ENCODE results near the gene DOK5. TPM values are rescaled to one million over a fixed set of nuclear protein-coding genes. Genes with fewer than 3 reads are reported as not detected.
"Not testable (repeated sequence)": the region's sequence is repeated elsewhere in the genome, so short reads cannot be mapped to it uniquely, and the experiment has no call there.

The DOK5 gene
- total RNA-seq (15.9 TPM), polyA plus RNA-seq (ENCODE audit: insufficient read depth in 1 of 8, insufficient read length in 8 of 8, low replicate concordance in 1 of 8) (10 to 100 TPM; 18.7 to 33.3 (median 21.8) TPM)
- long read RNA-seq, donor 1, partial matches to known transcripts = 0 of 2 reads
- long read RNA-seq, donor 1, other reads (novel, unspliced or antisense) = 0 of 2 reads
- long read RNA-seq, donor 2, partial matches to known transcripts = 0 of 1 reads
- long read RNA-seq, donor 2, other reads (novel, unspliced or antisense) = 0 of 1 reads
- long read RNA-seq, donor 3, transcript DOK5-201 (8 exons, 1,963 nt) = major isoform, 15 of 16 reads
- long read RNA-seq, donor 3, partial matches to known transcripts = 0 of 16 reads
- long read RNA-seq, donor 3, other reads (novel, unspliced or antisense) = 0 of 16 reads
- long read RNA-seq, donor 4, transcript DOK5-201 (8 exons, 1,963 nt) = major isoform, 6 of 6 reads
- long read RNA-seq, donor 4, partial matches to known transcripts = 0 of 6 reads
- long read RNA-seq, donor 4, other reads (novel, unspliced or antisense) = 0 of 6 reads
- long read RNA-seq, donor 5, transcript DOK5-201 (8 exons, 1,963 nt) = major isoform, 15 of 16 reads
- long read RNA-seq, donor 5, partial matches to known transcripts = 0 of 16 reads
- long read RNA-seq, donor 5, other reads (novel, unspliced or antisense) = 0 of 16 reads
- long read RNA-seq, donor 6, transcript DOK5-201 (8 exons, 1,963 nt) = major isoform, 17 of 28 reads
- long read RNA-seq, donor 6, partial matches to known transcripts = 11 of 28 reads
- long read RNA-seq, donor 6, other reads (novel, unspliced or antisense) = 0 of 28 reads
- long read RNA-seq, donor 7, transcript DOK5-201 (8 exons, 1,963 nt) = major isoform, 9 of 9 reads
- long read RNA-seq, donor 7, partial matches to known transcripts = 0 of 9 reads
- long read RNA-seq, donor 7, other reads (novel, unspliced or antisense) = 0 of 9 reads
- long read RNA-seq, donor 8, transcript DOK5-201 (8 exons, 1,963 nt) = major isoform, 10 of 19 reads
- long read RNA-seq, donor 8, partial matches to known transcripts = 9 of 19 reads
- long read RNA-seq, donor 8, other reads (novel, unspliced or antisense) = 0 of 19 reads
- long read RNA-seq, donor 9, transcript DOK5-201 (8 exons, 1,963 nt) = major isoform, 6 of 6 reads
- long read RNA-seq, donor 9, partial matches to known transcripts = 0 of 6 reads
- long read RNA-seq, donor 9, other reads (novel, unspliced or antisense) = 0 of 6 reads
- long read RNA-seq, donor 10, transcript DOK5-201 (8 exons, 1,963 nt) = major isoform, 9 of 9 reads
- long read RNA-seq, donor 10, partial matches to known transcripts = 0 of 9 reads
- long read RNA-seq, donor 10, other reads (novel, unspliced or antisense) = 0 of 9 reads
- long read RNA-seq, donor 11, transcript DOK5-201 (8 exons, 1,963 nt) = major isoform, 6 of 6 reads
- long read RNA-seq, donor 11, partial matches to known transcripts = 0 of 6 reads
- long read RNA-seq, donor 11, other reads (novel, unspliced or antisense) = 0 of 6 reads

DNA sequence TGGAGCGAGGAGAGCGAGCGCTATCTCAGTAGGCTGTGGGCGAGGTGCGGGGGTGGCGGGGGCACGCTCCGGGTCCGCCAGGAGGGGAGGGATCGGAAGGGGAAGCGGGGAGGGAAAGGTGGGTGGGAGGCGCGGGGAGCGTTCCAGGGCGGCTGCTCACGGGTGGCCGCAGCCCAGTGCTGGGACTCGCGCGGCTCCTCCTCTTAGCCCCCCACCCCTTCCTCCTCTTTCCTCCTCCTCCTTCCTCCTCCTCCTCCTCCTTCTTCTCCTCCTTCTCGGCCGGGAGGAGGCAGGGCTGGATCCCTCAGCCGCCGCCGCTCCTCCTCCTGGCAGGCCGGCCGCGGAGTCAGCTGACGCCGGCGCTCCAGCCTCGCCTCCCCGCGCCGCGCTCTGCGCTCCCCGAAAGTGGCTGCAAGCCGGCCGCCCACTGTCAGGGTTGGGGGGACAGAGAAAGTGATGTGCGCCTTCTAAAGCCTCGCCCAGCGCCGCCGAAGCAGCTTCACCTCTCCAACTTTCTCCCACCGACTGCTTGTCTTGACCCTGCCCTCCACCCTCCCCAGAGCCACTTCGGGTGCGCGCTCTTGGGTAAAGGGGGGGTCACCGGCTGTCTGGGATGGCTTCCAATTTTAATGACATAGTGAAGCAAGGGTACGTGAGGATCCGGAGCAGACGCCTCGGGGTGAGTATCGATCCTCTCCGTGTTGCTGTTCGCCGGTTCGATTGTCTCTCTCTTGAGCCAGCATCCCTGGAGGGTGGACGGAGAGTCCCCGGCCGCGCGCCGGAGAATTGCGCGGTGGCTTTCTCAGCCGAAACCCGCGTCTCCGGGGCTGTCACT is at the start of gene DOK5:
Gene DOK5 (plus strand): TSS at position 260 of the 835 bp plus-strand sequence. CDS start 354 bp downstream, at position 614.
- Histone ChIP-seq H3K27me3 (ENCODE audit: control insufficient read depth, insufficient read depth, low read length) (peaks cover 15% of the 10 kb centered on the region), H3K4me1 (ENCODE audit: control insufficient read depth, insufficient read depth, low read length) (peaks cover 9% of the 10 kb centered on the region), H3K27ac (ENCODE audit: low read length) (peak within 1 kb of the TSS; percentile 75), H3K4me3 (ENCODE audit: low read length) (peak within 1 kb of the TSS; percentile 81), H3K36me3 (ENCODE audit: control insufficient read depth, insufficient read depth, low read length) (no peaks in the 10 kb centered on the region), H3K9me3 (replicated peaks; ENCODE audit: control insufficient read depth, low read depth, low read length) (no peaks in the 10 kb centered on the region)
- peak; percentile 92 for DNase-seq
- 0% methylated on average over 27 of the region's 71 CpGs for WGBS (ENCODE audit: insufficient coverage)

DNA sequence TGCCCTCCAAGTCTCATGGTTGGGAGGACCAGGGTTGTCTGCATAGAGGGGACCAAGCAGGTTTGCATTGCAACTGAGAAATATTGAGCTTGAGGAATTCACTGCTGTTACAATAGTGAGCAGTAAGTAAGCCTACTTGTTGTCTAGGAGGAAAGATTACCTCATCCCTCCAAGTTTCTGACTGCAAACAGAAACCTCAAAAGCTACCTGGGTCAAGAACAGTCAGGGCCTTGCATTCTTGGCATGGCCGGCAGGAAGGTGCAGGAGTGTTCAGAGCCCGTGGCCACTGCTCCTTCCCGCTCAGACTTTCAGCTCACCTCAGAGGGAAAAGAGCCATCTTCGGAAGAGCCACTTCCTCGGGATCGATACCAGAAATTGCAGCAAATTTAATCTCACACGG is 46.0 kb upstream of the DOK5 start:
- Histone ChIP-seq H3K27ac (ENCODE audit: low read length) (no peak overlapping the region), H3K9me3 (replicated peaks; ENCODE audit: control insufficient read depth, low read depth, low read length) (peaks cover 9% of the 10 kb centered on the region), H3K4me3 (ENCODE audit: low read length) (no peak overlapping the region), H3K27me3 (ENCODE audit: control insufficient read depth, insufficient read depth, low read length) (no peaks in the 10 kb centered on the region), H3K4me1 (ENCODE audit: control insufficient read depth, insufficient read depth, low read length) (peaks cover 6% of the 10 kb centered on the region), H3K36me3 (ENCODE audit: control insufficient read depth, insufficient read depth, low read length) (no peaks in the 10 kb centered on the region)
- 79% methylated on average over 3 of the region's 7 CpGs for WGBS (ENCODE audit: insufficient coverage)
- no peak for DNase-seq

DNA sequence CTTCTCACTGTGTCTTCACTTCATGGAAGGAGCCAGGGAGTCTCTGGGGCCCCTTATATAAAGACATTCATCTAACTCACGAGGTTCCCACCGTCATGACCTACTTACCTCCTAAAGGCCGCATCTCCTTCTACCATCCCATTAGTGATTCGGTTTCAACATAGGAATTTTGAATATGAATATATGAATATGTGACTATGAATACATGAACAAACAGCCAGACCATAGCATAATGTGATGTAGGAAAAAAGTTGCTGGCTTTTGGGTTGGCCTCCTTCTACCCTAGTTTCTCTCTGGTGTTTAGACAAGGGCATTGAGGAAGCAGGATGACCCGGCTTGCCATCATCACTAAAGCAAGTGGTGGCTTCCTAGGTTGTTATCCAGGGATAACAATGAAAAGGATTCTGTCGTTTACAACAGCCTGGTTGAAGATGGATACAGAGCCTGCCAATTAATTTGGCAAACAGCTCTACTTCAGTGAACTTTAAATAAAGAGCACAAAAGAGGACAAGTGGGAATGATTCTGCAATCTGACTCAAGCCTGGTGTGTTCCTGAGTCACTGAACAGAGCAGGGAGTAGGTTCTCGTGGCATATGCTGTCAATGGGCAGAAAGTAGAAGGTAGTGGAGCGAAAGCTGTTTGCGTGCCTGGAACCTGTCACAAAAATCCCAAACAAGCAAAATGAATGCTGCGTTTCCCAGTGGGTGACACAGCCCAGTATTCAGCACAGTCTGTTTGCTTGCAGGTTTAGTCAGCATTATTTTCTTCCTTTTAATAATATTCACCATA is 44.0 kb upstream of the DOK5 start:
- H3K27ac ChIP-seq (ENCODE audit: low read length) = no peak overlapping the region
- 90% methylated on average over 2 of the region's 10 CpGs for WGBS (ENCODE audit: insufficient coverage)
- H3K27me3 ChIP-seq (ENCODE audit: control insufficient read depth, insufficient read depth, low read length) = no peaks in the 10 kb centered on the region
- H3K4me3 ChIP-seq (ENCODE audit: low read length) = no peak overlapping the region
- H3K36me3 ChIP-seq (ENCODE audit: control insufficient read depth, insufficient read depth, low read length) = no peaks in the 10 kb centered on the region
- peaks cover 6% of the 10 kb centered on the region for H3K4me1 ChIP-seq (ENCODE audit: control insufficient read depth, insufficient read depth, low read length)
- no peaks in the 10 kb centered on the region for H3K9me3 ChIP-seq (replicated peaks; ENCODE audit: control insufficient read depth, low read depth, low read length)
- no peak for DNase-seq

DNA sequence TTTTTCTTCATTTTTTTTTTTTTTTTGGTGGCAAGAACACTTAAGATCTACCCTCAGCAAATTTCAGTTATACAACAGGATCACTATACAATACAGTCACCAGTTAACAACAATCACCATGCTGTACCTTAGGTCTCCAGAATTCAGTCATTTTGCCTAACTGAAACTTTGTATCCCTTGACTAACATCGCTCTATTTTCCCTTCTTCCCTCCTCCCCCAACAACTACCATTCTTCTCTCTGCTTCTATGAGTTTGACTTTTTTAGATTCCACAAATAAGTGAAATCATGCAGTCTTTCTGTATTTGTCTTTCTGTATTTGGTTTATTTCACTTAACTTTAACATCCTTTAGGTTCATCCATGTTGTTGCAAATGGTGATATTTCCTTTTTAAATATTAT is 42.4 kb upstream of the DOK5 start:
- no peaks in the 10 kb centered on the region for H3K9me3 ChIP-seq (replicated peaks; ENCODE audit: control insufficient read depth, low read depth, low read length)
- WGBS (ENCODE audit: insufficient coverage) = no CpG with 5 or more reads among the region's 1 CpG
- H3K4me3 ChIP-seq (ENCODE audit: low read length) = no peak overlapping the region
- no peaks in the 10 kb centered on the region for H3K36me3 ChIP-seq (ENCODE audit: control insufficient read depth, insufficient read depth, low read length)
- H3K27ac ChIP-seq (ENCODE audit: low read length) = no peak overlapping the region
- no peaks in the 10 kb centered on the region for H3K27me3 ChIP-seq (ENCODE audit: control insufficient read depth, insufficient read depth, low read length)
- no peak for DNase-seq
- peaks cover 6% of the 10 kb centered on the region for H3K4me1 ChIP-seq (ENCODE audit: control insufficient read depth, insufficient read depth, low read length)

DNA sequence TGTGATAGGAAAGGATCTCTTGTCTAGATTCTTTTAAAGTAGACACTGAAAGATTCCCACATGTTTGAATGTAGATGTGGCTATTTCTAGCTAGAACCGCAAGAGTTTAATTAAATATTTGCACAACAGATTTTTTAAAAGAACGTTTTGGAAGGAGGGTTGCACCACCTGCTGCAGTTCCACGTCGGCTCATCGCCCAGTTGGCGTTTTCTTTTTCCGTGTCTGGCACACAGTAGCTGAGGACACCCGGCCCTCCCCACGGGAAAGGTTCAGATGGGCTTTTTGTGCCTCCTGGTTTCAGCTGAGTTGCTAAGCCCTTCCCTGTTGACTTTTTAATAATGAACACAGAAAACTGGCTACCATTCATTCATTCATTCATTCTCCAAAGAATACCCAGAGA is 41.8 kb upstream of the DOK5 start:
- no peaks in the 10 kb centered on the region for H3K9me3 ChIP-seq (replicated peaks; ENCODE audit: control insufficient read depth, low read depth, low read length)
- H3K27ac ChIP-seq (ENCODE audit: low read length) = no peak overlapping the region
- no peaks in the 10 kb centered on the region for H3K27me3 ChIP-seq (ENCODE audit: control insufficient read depth, insufficient read depth, low read length)
- 81% methylated on average over 9 of the region's 9 CpGs for WGBS (ENCODE audit: insufficient coverage)
- H3K4me3 ChIP-seq (ENCODE audit: low read length) = no peak overlapping the region
- DNase-seq = peak; percentile 66
- no peaks in the 10 kb centered on the region for H3K36me3 ChIP-seq (ENCODE audit: control insufficient read depth, insufficient read depth, low read length)
- H3K4me1 ChIP-seq (ENCODE audit: control insufficient read depth, insufficient read depth, low read length) = peaks cover 6% of the 10 kb centered on the region

DNA sequence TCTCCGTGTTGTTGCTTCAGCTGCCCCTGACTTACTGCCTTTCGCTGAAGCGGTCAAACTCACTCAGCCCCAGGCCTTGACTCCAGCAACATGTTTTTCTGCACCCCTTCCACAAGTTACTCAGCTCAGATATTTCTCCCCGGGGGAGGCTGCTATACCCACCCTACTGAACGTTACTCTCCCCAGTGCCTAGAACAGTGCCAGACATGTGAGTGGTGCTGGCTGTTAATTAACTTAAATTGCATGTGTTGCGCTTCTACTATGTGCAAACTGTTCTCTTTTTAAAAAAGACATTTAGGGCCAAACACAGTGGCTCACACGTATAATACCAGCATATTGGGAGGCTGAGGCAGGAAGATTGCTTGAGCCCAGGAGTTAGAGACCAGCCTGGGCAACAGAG is 41.2 kb upstream of the DOK5 start:
- Histone ChIP-seq H3K27me3 (ENCODE audit: control insufficient read depth, insufficient read depth, low read length) (no peaks in the 10 kb centered on the region), H3K4me1 (ENCODE audit: control insufficient read depth, insufficient read depth, low read length) (peaks cover 6% of the 10 kb centered on the region), H3K9me3 (replicated peaks; ENCODE audit: control insufficient read depth, low read depth, low read length) (no peaks in the 10 kb centered on the region), H3K36me3 (ENCODE audit: control insufficient read depth, insufficient read depth, low read length) (no peaks in the 10 kb centered on the region), H3K27ac (ENCODE audit: low read length) (no peak overlapping the region), H3K4me3 (ENCODE audit: low read length) (no peak overlapping the region)
- 90% methylated on average over 3 of the region's 7 CpGs for WGBS (ENCODE audit: insufficient coverage)
- no peak for DNase-seq

DNA sequence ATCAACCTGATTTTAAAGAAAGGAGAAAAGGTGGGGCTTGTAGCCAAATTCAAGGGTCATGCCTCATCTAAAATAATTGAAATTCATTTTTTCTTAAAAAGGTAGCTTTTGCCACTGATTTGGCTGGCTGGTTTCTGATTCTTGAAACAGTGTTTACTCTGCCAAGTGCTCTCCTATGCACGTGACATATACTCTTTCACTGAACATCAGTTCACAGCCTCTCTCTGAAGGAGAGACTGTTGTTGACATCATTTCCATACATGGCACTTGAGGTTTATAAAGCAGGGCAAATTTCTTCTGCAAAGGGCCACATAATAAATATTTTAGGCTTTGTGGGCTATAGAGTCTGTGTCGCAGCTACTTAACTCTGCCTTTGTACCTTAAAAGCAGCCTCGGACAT is 40.4 kb upstream of the DOK5 start:
- H3K27me3 ChIP-seq (ENCODE audit: control insufficient read depth, insufficient read depth, low read length) = no peaks in the 10 kb centered on the region
- H3K27ac ChIP-seq (ENCODE audit: low read length) = no peak overlapping the region
- H3K4me1 ChIP-seq (ENCODE audit: control insufficient read depth, insufficient read depth, low read length) = peaks cover 6% of the 10 kb centered on the region
- no peaks in the 10 kb centered on the region for H3K9me3 ChIP-seq (replicated peaks; ENCODE audit: control insufficient read depth, low read depth, low read length)
- no peak for DNase-seq
- no CpG with 5 or more reads among the region's 3 CpGs for WGBS (ENCODE audit: insufficient coverage)
- no peaks in the 10 kb centered on the region for H3K36me3 ChIP-seq (ENCODE audit: control insufficient read depth, insufficient read depth, low read length)
- no peak overlapping the region for H3K4me3 ChIP-seq (ENCODE audit: low read length)

DNA sequence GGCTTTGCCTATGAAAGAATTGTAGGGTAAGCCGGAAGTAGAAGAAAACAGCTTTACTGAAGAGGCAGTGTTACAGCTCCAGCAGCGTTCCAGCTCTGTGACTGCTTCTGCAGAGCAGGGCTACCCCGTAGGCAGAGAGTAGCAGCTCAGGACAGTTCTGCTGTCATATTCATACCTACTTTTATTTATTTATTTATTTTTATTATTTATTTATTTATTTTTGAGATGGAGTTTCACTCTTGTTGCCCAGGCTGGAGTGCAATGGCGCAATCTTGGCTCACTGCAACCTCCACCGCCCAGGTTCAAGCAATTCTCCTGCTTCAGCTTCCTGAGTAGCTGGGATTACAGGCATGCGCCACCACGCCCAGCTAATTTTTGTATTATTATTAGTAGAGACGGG is 39.0 kb upstream of the DOK5 start:
- DNase-seq; H3K27ac ChIP-seq (ENCODE audit: low read length); H3K9me3 ChIP-seq (replicated peaks; ENCODE audit: control insufficient read depth, low read depth, low read length); H3K27me3 ChIP-seq (ENCODE audit: control insufficient read depth, insufficient read depth, low read length); H3K4me1 ChIP-seq (ENCODE audit: control insufficient read depth, insufficient read depth, low read length); H3K36me3 ChIP-seq (ENCODE audit: control insufficient read depth, insufficient read depth, low read length); H3K4me3 ChIP-seq (ENCODE audit: low read length): not testable (repeated sequence)
- WGBS (ENCODE audit: insufficient coverage) = 95% methylated on average over 3 of the region's 8 CpGs
